Endothelial cell of umbilical vein (primary cell): ENCODE measurements around the gene ASZ1. TPM values are rescaled to one million over a fixed set of nuclear protein-coding genes. Genes with fewer than 3 reads are reported as not detected.

ENCODE experiments used
- BruUV-seq: library from RNA; stranded (reverse); fragments of 400-500 nt; replicated peaks from 2 replicates; lab custom pipeline; 2021; lab: Mats Ljungman, UMichigan
- CTCF ChIA-PET: fragments of 300-600, 350-600 bp; sonication (Branson Sonifier 250); formaldehyde crosslinking; loops from one replicate; lab custom pipeline; 2021; ENCODE audit warnings: antibody characterized with exemption, inconsistent platforms; lab: Charles Lee
- POLR2A ChIA-PET: fragments of 300-600, 350-600 bp; sonication (Branson Sonifier 250); formaldehyde crosslinking; loops from one replicate; lab custom pipeline; 2021; ENCODE audit warnings: antibody characterized with exemption, inconsistent platforms; lab: Charles Lee
- DNase-seq: peaks from one replicate; pipeline ENCODE4 v3.0.0-alpha.2; 2011; ENCODE audit warnings: low read depth, low spot score
- FAIRE-seq: peaks from 2 replicates; lab custom pipeline; 2011; peaks lifted over from hg19 to GRCh38; lab: Jason Lieb, UNC
- H2AFZ ChIP-seq: 2 replicates; pipeline ENCODE4 v1.6.0; 2012; ENCODE audit warnings: low read depth, low read length, control low read depth, inconsistent platforms
- H3K27ac ChIP-seq: 2 replicates; pipeline ENCODE4 v1.5.1; 2011; ENCODE audit warnings: low read depth, mild to moderate bottlenecking, control low read depth, low read length, moderate library complexity; ENCODE audit not compliant: insufficient read depth
- H3K27me3 ChIP-seq, 2 experiments: 2 replicates each; pipeline versions ENCODE4 v1.6.0 to v1.6.1; 2011; ENCODE audit warnings: low read length in 2 of 2, mixed read lengths in 1 of 2; ENCODE audit not compliant: control insufficient read depth in 2 of 2, insufficient read depth in 2 of 2
- H3K36me3 ChIP-seq, 2 experiments: 2 replicates in 1 of 2; 3 replicates in 1 of 2; pipeline ENCODE4 v1.5.1; 2011; ENCODE audit warnings: low read length in 2 of 2, mild to moderate bottlenecking in 1 of 2, moderate library complexity in 1 of 2; ENCODE audit not compliant: control insufficient read depth in 2 of 2, insufficient read depth in 2 of 2; ENCODE audit errors: extremely low read depth in 1 of 2
- H3K4me1 ChIP-seq: 3 replicates; pipeline ENCODE4 v1.5.1; 2011; ENCODE audit warnings: mild to moderate bottlenecking, low read length; ENCODE audit not compliant: control insufficient read depth, insufficient read depth; ENCODE audit errors: extremely low read depth
- H3K4me2 ChIP-seq: 2 replicates; pipeline ENCODE4 v1.6.1; 2011; ENCODE audit warnings: low read length, control low read depth, mixed read lengths; ENCODE audit not compliant: insufficient read depth
- H3K4me3 ChIP-seq, 3 experiments: fragments of 200-600 bp in 1 of 3; sonication (generic), shearing (Covaris generic) in 1 of 3; replicated peaks in 1 of 3; 2 replicates each; pipeline ENCODE4 v1.5.1; 2011 to 2016; ENCODE audit warnings: control low read depth in 3 of 3, low read length in 3 of 3, mild to moderate bottlenecking in 2 of 3, inconsistent platforms in 1 of 3, low read depth in 1 of 3, moderate library complexity in 1 of 3; ENCODE audit not compliant: insufficient read depth in 1 of 3
- H3K79me2 ChIP-seq: 2 replicates; pipeline ENCODE4 v1.6.0; 2012; ENCODE audit warnings: low read length, inconsistent platforms; ENCODE audit not compliant: control insufficient read depth, insufficient read depth
- H3K9ac ChIP-seq: replicated peaks from 2 replicates; pipeline ENCODE3; 2011; ENCODE audit warnings: low read length, control low read depth; ENCODE audit not compliant: insufficient read depth; ENCODE audit errors: extremely low read depth
- H3K9me1 ChIP-seq: replicated peaks from 3 replicates; pipeline ENCODE4 v1.6.0; 2011; ENCODE audit warnings: mild to moderate bottlenecking, low read length; ENCODE audit not compliant: control insufficient read depth, insufficient read depth; ENCODE audit errors: extremely low read depth
- H3K9me3 ChIP-seq: replicated peaks from 2 replicates; pipeline ENCODE4 v1.5.1; 2012; ENCODE audit warnings: low read length, inconsistent platforms; ENCODE audit not compliant: control insufficient read depth, insufficient read depth
- H4K20me1 ChIP-seq: replicated peaks from 2 replicates; pipeline ENCODE3; 2011; ENCODE audit warnings: mild to moderate bottlenecking, low read length; ENCODE audit not compliant: control insufficient read depth, insufficient read depth; ENCODE audit errors: extremely low read depth
- EZH2 ChIP-seq: IDR thresholded peaks from 2 replicates; pipeline ENCODE4 v1.6.1; 2012; ENCODE audit warnings: borderline replicate concordance, low read depth, mild to moderate bottlenecking, moderate library complexity, low read length, inconsistent platforms; ENCODE audit not compliant: severe bottlenecking
- GATA2 ChIP-seq: IDR thresholded peaks from 2 replicates; pipeline ENCODE4 v1.7.0; 2011; ENCODE audit warnings: low read depth, mild to moderate bottlenecking, moderate library complexity, mixed read lengths, low read length; ENCODE audit not compliant: insufficient read length, insufficient read depth
- JUN ChIP-seq: IDR thresholded peaks from 2 replicates; pipeline ENCODE4 v1.6.1; 2011; ENCODE audit warnings: borderline replicate concordance, low read depth; ENCODE audit not compliant: insufficient read length, insufficient read depth
- MYC ChIP-seq: IDR thresholded peaks from one replicate; pipeline ENCODE4 v1.6.1; 2011; ENCODE audit warnings: mild to moderate bottlenecking, low read depth, low read length
- dilution Hi-C: fragments of 300-500 bp; cut with MboI; formaldehyde crosslinking; loops from one replicate; pipeline ENCODE4 v1.15.0; 2019; ENCODE audit warnings: low sequenced_read_pairs; ENCODE audit not compliant: extremely low pct_ligation_motif_present
- intact Hi-C: fragments of 100-400 bp; cut with micrococcal nuclease; formaldehyde crosslinking; loops from one replicate; pipeline ENCODE4 v1.10.0; 2022
- polyA plus RNA-seq, 4 experiments: library from polyadenylated mRNA; depleted of rRNA in 3 of 4; stranded (reverse) in 3 of 4; unstranded in 1 of 4; fragments of >200 nt; gene quantifications; 2 replicates each; pipeline versions ENCODE4 v1.2.1 to v1.2.3, GENCODE V29; 2011 to 2012; ENCODE audit warnings: missing spikeins in 1 of 4
- total RNA-seq: library from RNA; stranded (reverse); gene quantifications from 2 replicates; pipeline ENCODE4 v1.2.3, GENCODE V29; 2021
- TF ChIP-seq, protein P1 (sequence below), 2 donors: IDR thresholded peaks; 1 replicate in 1 of 2; 2 replicates in 1 of 2; pipeline ENCODE4 v1.5.1; 2011; ENCODE audit warnings: low read length in 2 of 2, mild to moderate bottlenecking in 2 of 2, moderate library complexity in 2 of 2, control low read depth in 1 of 2, inconsistent platforms in 1 of 2, low read depth in 1 of 2; ENCODE audit not compliant: insufficient read depth in 1 of 2; ENCODE audit errors: extremely low read depth in 1 of 2

Gene ASZ1
- total and polyA plus RNA-seq, 2 donors (not counting 3 experiments of a cell fraction or from before 2014, with no cell fraction given): not detected

- H3K79me2 ChIP-seq: no peaks in the 10 kb centered on the region
- H3K9ac ChIP-seq: no peak overlapping the region
- TF ChIP-seq GATA2: no peak
- TF ChIP-seq, protein P1, sequence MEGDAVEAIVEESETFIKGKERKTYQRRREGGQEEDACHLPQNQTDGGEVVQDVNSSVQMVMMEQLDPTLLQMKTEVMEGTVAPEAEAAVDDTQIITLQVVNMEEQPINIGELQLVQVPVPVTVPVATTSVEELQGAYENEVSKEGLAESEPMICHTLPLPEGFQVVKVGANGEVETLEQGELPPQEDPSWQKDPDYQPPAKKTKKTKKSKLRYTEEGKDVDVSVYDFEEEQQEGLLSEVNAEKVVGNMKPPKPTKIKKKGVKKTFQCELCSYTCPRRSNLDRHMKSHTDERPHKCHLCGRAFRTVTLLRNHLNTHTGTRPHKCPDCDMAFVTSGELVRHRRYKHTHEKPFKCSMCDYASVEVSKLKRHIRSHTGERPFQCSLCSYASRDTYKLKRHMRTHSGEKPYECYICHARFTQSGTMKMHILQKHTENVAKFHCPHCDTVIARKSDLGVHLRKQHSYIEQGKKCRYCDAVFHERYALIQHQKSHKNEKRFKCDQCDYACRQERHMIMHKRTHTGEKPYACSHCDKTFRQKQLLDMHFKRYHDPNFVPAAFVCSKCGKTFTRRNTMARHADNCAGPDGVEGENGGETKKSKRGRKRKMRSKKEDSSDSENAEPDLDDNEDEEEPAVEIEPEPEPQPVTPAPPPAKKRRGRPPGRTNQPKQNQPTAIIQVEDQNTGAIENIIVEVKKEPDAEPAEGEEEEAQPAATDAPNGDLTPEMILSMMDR (IDR thresholded peaks at IDR 0.05; ENCODE audit: extremely low read depth in 1 of 2, insufficient read depth in 1 of 2, low read depth in 1 of 2, low read length in 2 of 2): peak; percentile 19 to 23
- no peak for TF ChIP-seq MYC
- TF ChIP-seq EZH2: no peak
- TF ChIP-seq JUN: no peak
- CTCF ChIA-PET: interaction anchor here (0.9 to 2.5 kb wide), 9 partner anchors 9 to 794 kb away, joined by 3 to 52 read pairs (median 7); no protein-coding TSS in a partner anchor
- no peak overlapping the region for H3K4me2 ChIP-seq
- POLR2A ChIA-PET: no interaction called here
- no peaks in the 10 kb centered on the region for H3K4me1 ChIP-seq
- DNase-seq (no peak), FAIRE-seq (no peak)
- H2AFZ ChIP-seq: no peak overlapping the region
- H3K9me1 ChIP-seq: no peaks in the 10 kb centered on the region
- dilution Hi-C loops (no loop called here), intact Hi-C loops (loop anchor here (2.0 kb wide), 1 partner anchor 273 kb away; no protein-coding TSS in a partner anchor)
- H3K4me3 ChIP-seq: no peak overlapping the region
- no peak overlapping the region for H3K27ac ChIP-seq
- BruUV-seq: no TSS peak
- H3K36me3 ChIP-seq: no peaks in the 10 kb centered on the region
- H3K27me3 ChIP-seq: peaks cover 3 to 4% of the 10 kb centered on the region in 2 experiments
- H4K20me1 ChIP-seq: no peaks in the 10 kb centered on the region
- H3K9me3 ChIP-seq: no peaks in the 10 kb centered on the region
Measured at GRCh38 chr7:117401293-117402002, 25.8 kb downstream of the ASZ1 start.
